Measurements from ENCODE around the gene EDN1.

EDN1 gene

GRCh38 chr6:12324099-12324498, 33.9 kb downstream of the EDN1 start:
- Histone ChIP-seq H3K27me3 (peaks cover 7% of the 10 kb centered on the region; the same call in 1 of the 2 replicates), H3K9me3 (no peaks in the 10 kb centered on the region), H3K36me3 (no peaks in the 10 kb centered on the region), H3K4me1 (no peaks in the 10 kb centered on the region), H3K4me3 (ENCODE audit: low read depth, low read length) (no peak overlapping the region)
- no peak for DNase-seq
- TF ChIP-seq CTCF (IDR thresholded peaks at IDR 0.05; ENCODE audit: low read depth, low read length): no peak

GRCh38 chr6:12324748-12325147, 34.6 kb downstream of the EDN1 start:
- H3K4me3 ChIP-seq (ENCODE audit: low read depth, low read length): no peak overlapping the region
- peaks cover 7% of the 10 kb centered on the region; the same call in 1 of the 2 replicates for H3K27me3 ChIP-seq
- H3K4me1 ChIP-seq: no peaks in the 10 kb centered on the region
- no peak for DNase-seq
- no peaks in the 10 kb centered on the region for H3K9me3 ChIP-seq
- no peak for TF ChIP-seq CTCF (IDR thresholded peaks at IDR 0.05; ENCODE audit: low read depth, low read length)
- no peaks in the 10 kb centered on the region for H3K36me3 ChIP-seq

GRCh38 chr6:12325872-12326271, 35.7 kb downstream of the EDN1 start:
- no peaks in the 10 kb centered on the region for H3K4me1 ChIP-seq
- H3K27me3 ChIP-seq: peaks cover 7% of the 10 kb centered on the region; the same call in 1 of the 2 replicates
- H3K4me3 ChIP-seq (ENCODE audit: low read depth, low read length): no peak overlapping the region
- TF ChIP-seq CTCF (IDR thresholded peaks at IDR 0.05; ENCODE audit: low read depth, low read length): no peak
- H3K36me3 ChIP-seq: no peaks in the 10 kb centered on the region
- DNase-seq: no peak
- H3K9me3 ChIP-seq: no peaks in the 10 kb centered on the region

- no peaks in the 10 kb centered on the region for H3K4me1 ChIP-seq
- no peak overlapping the region for H3K4me3 ChIP-seq (ENCODE audit: low read depth, low read length)
- H3K9me3 ChIP-seq: no peaks in the 10 kb centered on the region
- DNase-seq: no peak
- H3K27me3 ChIP-seq: peaks cover 7% of the 10 kb centered on the region; the same call in 1 of the 2 replicates
- no peak for TF ChIP-seq CTCF (IDR thresholded peaks at IDR 0.05; ENCODE audit: low read depth, low read length)
- H3K36me3 ChIP-seq: no peaks in the 10 kb centered on the region
Measured at GRCh38 chr6:12327391-12327790, 37.2 kb downstream of the EDN1 start.

- Histone ChIP-seq H3K27me3 (peaks cover 7% of the 10 kb centered on the region; the same call in 1 of the 2 replicates), H3K36me3 (no peaks in the 10 kb centered on the region), H3K4me3 (ENCODE audit: low read depth, low read length) (no peak overlapping the region), H3K4me1 (no peaks in the 10 kb centered on the region), H3K9me3 (no peaks in the 10 kb centered on the region)
- no peak for TF ChIP-seq CTCF (IDR thresholded peaks at IDR 0.05; ENCODE audit: low read depth, low read length)
- DNase-seq: no peak
Measured at GRCh38 chr6:12327988-12328387, 37.8 kb downstream of the EDN1 start.

- Histone ChIP-seq H3K4me3 (ENCODE audit: low read depth, low read length) (no peak overlapping the region), H3K27me3 (peaks cover 7% of the 10 kb centered on the region; the same call in 1 of the 2 replicates), H3K4me1 (no peaks in the 10 kb centered on the region), H3K9me3 (no peaks in the 10 kb centered on the region), H3K36me3 (no peaks in the 10 kb centered on the region)
- no peak for DNase-seq
- no peak for TF ChIP-seq CTCF (IDR thresholded peaks at IDR 0.05; ENCODE audit: low read depth, low read length)
Measured at GRCh38 chr6:12328701-12329100, 38.5 kb downstream of the EDN1 start.
